ENCODE data around the gene PDHA2. TPM values are rescaled to one million over a fixed set of nuclear protein-coding genes. Genes with fewer than 3 reads are reported as not detected.

PDHA2 gene
- total RNA-seq (2022; extraction: Qiagen RNA extraction; ENCODE audit: low read depth), result not detected in 5 replicates

DNA sequence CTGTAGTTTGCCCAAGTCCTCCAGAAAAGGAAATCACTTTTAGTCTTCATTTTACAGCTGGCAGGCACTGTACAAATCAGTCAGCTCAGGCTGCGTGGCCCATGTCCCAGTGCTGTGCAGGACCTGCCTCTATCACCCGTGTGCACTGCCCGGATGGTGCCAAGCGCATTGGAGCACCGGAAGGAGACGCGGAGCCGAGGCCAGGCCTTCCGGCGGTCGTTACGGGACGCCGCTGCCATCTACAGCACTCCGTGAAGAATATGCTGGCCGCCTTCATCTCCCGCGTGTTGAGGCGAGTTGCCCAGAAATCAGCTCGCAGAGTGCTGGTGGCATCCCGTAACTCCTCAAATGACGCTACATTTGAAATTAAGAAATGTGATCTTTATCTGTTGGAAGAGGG is at the start of gene PDHA2:
TSS of gene PDHA2 (plus strand) at position 203 of the 400 bp plus-strand sequence. CDS start at position 261, 58 bp downstream.

